ENCODE measurements around the gene SPINT1. TPM values are rescaled to one million over a fixed set of nuclear protein-coding genes. Genes with fewer than 3 reads are reported as not detected.

SPINT1 gene
- total RNA-seq, 1 experiment from 2014 or later, result 123 TPM

DNA sequence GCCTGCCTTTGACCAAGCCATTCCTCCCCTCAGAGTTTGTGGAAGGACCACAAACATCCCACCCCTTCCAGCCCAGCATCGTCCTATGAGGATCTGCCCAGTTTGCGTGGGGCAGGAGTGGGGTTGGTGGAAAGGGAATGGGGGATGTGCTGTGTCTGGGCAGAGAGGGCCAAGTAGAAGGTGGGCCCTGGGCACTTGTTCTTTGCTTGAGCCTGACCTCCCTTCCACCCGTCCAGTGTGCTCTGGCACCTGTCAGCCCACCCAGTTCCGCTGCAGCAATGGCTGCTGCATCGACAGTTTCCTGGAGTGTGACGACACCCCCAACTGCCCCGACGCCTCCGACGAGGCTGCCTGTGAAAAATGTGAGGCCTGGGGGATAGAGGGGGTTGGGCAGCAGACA, 10.3 kb downstream of the SPINT1 start:
- Histone ChIP-seq H3K4me2 (ENCODE audit: low read length) (no peak overlapping the region), H3K27me3 (ENCODE audit: insufficient read depth, low read length) (no peaks in the 10 kb centered on the region), H3K79me2 (ENCODE audit: insufficient read depth, low read length) (peaks cover 25% of the 10 kb centered on the region), H3K36me3 (ENCODE audit: control insufficient read depth in 1 of 2, insufficient read depth in 2 of 2, low read length in 2 of 2) (peaks cover 21 to 34% of the 10 kb centered on the region in 2 experiments), H2AFZ (ENCODE audit: low read depth, low read length, poor library complexity, severe bottlenecking) (no peak overlapping the region), H4K20me1 (ENCODE audit: insufficient read depth) (no peaks in the 10 kb centered on the region), H3K27ac (ENCODE audit: low read depth, low read length) (no peak overlapping the region), H3K9ac (ENCODE audit: low read length) (no peak overlapping the region), H3K4me1 (ENCODE audit: control insufficient read depth in 1 of 2, insufficient read depth in 2 of 2, low read length in 2 of 2) (peaks cover 9 to 15% of the 10 kb centered on the region in 2 experiments), H3K9me2 (ENCODE audit: insufficient read depth) (no peaks in the 10 kb centered on the region), H3K4me3 (replicated peaks in 1 of 2; ENCODE audit: low read depth in 1 of 2, low read length in 2 of 2) (no peak overlapping the region), H3K9me3 (ENCODE audit: control insufficient read depth in 1 of 2, insufficient read depth in 1 of 2, low read depth in 1 of 2, low read length in 2 of 2) (no peaks in the 10 kb centered on the region)
- intact Hi-C loops (cut with micrococcal nuclease), result no loop called here
- no TSS peak for BruUV-seq (replicated peaks)
- ChIA-PET POLR2A (no interaction called here), CTCF (interaction anchor here (6.2 kb wide), 1 partner anchor 42 kb away, joined by 166 read pairs; the partner anchor contains the start of gene VPS18), RAD21 (ENCODE audit: low non-redundant PET in 1 of 2, low total read pairs in 2 of 2, uncharacterized antibody in 2 of 2, unreplicated experiment in 2 of 2) (no interaction called here)
- DNase-seq (ENCODE audit: low read depth, low spot score) (no peak), ATAC-seq (no peak)
- TF ChIP-seq, protein P1, sequence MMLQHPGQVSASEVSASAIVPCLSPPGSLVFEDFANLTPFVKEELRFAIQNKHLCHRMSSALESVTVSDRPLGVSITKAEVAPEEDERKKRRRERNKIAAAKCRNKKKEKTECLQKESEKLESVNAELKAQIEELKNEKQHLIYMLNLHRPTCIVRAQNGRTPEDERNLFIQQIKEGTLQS (IDR thresholded peaks at IDR 0.05), result no peak
- TF ChIP-seq EZH2phosphoT487 (IDR thresholded peaks at IDR 0.05; ENCODE audit: borderline replicate concordance), result no peak

DNA sequence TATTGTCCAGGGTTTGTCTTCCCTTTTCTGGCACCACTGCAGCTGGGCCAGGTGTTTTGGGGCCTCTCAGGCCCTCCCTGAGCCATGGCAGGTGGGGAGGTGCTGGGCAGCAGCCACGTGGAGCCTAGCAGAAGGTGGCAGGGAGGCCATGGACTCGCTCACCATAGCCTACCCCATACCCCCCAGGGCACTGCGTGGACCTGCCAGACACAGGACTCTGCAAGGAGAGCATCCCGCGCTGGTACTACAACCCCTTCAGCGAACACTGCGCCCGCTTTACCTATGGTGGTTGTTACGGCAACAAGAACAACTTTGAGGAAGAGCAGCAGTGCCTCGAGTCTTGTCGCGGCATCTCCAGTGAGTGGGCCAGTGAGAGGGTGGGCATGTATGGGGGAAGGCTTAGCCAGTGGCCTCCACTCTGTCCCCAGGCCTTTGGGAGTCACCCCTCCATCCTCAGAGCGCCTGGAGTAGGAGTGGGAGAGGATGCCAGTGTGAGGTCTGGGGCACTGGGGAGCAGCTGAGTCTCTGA, 11.9 kb downstream of the SPINT1 start:
- H3K4me3 ChIP-seq (replicated peaks in 1 of 2; ENCODE audit: low read depth in 1 of 2, low read length in 2 of 2), result no peak overlapping the region
- no peaks in the 10 kb centered on the region for H3K27me3 ChIP-seq (ENCODE audit: insufficient read depth, low read length)
- CTCF ChIA-PET, result interaction anchor here (1.2 to 6.2 kb wide), 3 partner anchors 12 to 40 kb away, joined by 3 to 166 read pairs (median 5); partner anchors contain the start of genes SPINT1 and VPS18
- no peak overlapping the region for H3K9ac ChIP-seq (ENCODE audit: low read length)
- intact Hi-C loops (cut with micrococcal nuclease), result no loop called here
- peaks cover 16 to 22% of the 10 kb centered on the region in 2 experiments; a peak in 3 of 4 replicates for H3K36me3 ChIP-seq (ENCODE audit: control insufficient read depth in 1 of 2, insufficient read depth in 2 of 2, low read length in 2 of 2)
- H3K27ac ChIP-seq (ENCODE audit: low read depth, low read length), result no peak overlapping the region
- RAD21 ChIA-PET (ENCODE audit: low non-redundant PET in 1 of 2, low total read pairs in 2 of 2, uncharacterized antibody in 2 of 2, unreplicated experiment in 2 of 2), result interaction anchor here in 1 of 2 experiments (4.0 kb wide), 1 partner anchor 36 kb away, joined by 29 read pairs; no protein-coding TSS in a partner anchor
- POLR2A ChIA-PET, result interaction anchor here (2.7 kb wide), 1 partner anchor 9 kb away, joined by 13 read pairs; no protein-coding TSS in a partner anchor
- no peak overlapping the region for H2AFZ ChIP-seq (ENCODE audit: low read depth, low read length, poor library complexity, severe bottlenecking)
- H3K4me2 ChIP-seq (ENCODE audit: low read length), result no peak overlapping the region
- DNase-seq (ENCODE audit: low read depth, low spot score) (no peak), ATAC-seq (no peak)
- peaks cover 11 to 20% of the 10 kb centered on the region in 2 experiments for H3K4me1 ChIP-seq (ENCODE audit: control insufficient read depth in 1 of 2, insufficient read depth in 2 of 2, low read length in 2 of 2)
- no TSS peak for BruUV-seq (replicated peaks)
- H3K9me2 ChIP-seq (ENCODE audit: insufficient read depth), result no peaks in the 10 kb centered on the region
- no peaks in the 10 kb centered on the region for H3K9me3 ChIP-seq (ENCODE audit: control insufficient read depth in 1 of 2, insufficient read depth in 1 of 2, low read depth in 1 of 2, low read length in 2 of 2)
- H4K20me1 ChIP-seq (ENCODE audit: insufficient read depth), result no peaks in the 10 kb centered on the region
- peaks cover 10% of the 10 kb centered on the region; the same call in 1 of the 2 replicates for H3K79me2 ChIP-seq (ENCODE audit: insufficient read depth, low read length)
- TF ChIP-seq, protein P2, sequence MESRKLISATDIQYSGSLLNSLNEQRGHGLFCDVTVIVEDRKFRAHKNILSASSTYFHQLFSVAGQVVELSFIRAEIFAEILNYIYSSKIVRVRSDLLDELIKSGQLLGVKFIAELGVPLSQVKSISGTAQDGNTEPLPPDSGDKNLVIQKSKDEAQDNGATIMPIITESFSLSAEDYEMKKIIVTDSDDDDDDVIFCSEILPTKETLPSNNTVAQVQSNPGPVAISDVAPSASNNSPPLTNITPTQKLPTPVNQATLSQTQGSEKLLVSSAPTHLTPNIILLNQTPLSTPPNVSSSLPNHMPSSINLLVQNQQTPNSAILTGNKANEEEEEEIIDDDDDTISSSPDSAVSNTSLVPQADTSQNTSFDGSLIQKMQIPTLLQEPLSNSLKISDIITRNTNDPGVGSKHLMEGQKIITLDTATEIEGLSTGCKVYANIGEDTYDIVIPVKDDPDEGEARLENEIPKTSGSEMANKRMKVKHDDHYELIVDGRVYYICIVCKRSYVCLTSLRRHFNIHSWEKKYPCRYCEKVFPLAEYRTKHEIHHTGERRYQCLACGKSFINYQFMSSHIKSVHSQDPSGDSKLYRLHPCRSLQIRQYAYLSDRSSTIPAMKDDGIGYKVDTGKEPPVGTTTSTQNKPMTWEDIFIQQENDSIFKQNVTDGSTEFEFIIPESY (IDR thresholded peaks at IDR 0.05; ENCODE audit: extremely low read depth, insufficient replicate concordance, low read length), result no peak
- TF ChIP-seq FOSL1 (IDR thresholded peaks at IDR 0.05; ENCODE audit: low read depth), result no peak
- no peak for TF ChIP-seq CEBPB (IDR thresholded peaks at IDR 0.05; ENCODE audit: low read depth)
- TF ChIP-seq TCF7L2 (IDR thresholded peaks at IDR 0.05; ENCODE audit: borderline replicate concordance, extremely low read depth, insufficient read depth, insufficient read length), result no peak
- TF ChIP-seq ZFX (IDR thresholded peaks at IDR 0.05), result no peak
- no peak for TF ChIP-seq ZNF274 (IDR thresholded peaks at IDR 0.05; ENCODE audit: low read depth, low read length)
